GM12801 (cell line): ENCODE results near the gene LSM3.

ENCODE experiments used
- TF ChIP-seq, protein P1 (sequence below): IDR thresholded peaks from one replicate; pipeline ENCODE4 v1.5.1; 2011; ENCODE audit warnings: control low read depth; ENCODE audit not compliant: insufficient read length; ENCODE audit errors: extremely low read depth

The LSM3 gene

GRCh38 chr3:14224895-14225294 is 46.3 kb downstream of the LSM3 start:
- TF ChIP-seq, protein P1, sequence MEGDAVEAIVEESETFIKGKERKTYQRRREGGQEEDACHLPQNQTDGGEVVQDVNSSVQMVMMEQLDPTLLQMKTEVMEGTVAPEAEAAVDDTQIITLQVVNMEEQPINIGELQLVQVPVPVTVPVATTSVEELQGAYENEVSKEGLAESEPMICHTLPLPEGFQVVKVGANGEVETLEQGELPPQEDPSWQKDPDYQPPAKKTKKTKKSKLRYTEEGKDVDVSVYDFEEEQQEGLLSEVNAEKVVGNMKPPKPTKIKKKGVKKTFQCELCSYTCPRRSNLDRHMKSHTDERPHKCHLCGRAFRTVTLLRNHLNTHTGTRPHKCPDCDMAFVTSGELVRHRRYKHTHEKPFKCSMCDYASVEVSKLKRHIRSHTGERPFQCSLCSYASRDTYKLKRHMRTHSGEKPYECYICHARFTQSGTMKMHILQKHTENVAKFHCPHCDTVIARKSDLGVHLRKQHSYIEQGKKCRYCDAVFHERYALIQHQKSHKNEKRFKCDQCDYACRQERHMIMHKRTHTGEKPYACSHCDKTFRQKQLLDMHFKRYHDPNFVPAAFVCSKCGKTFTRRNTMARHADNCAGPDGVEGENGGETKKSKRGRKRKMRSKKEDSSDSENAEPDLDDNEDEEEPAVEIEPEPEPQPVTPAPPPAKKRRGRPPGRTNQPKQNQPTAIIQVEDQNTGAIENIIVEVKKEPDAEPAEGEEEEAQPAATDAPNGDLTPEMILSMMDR = no peak

- TF ChIP-seq, protein P1 = no peak
These were observed 46.8 kb downstream of the LSM3 start for GRCh38 chr3:14225421-14225820.

GRCh38 chr3:14227856-14228255 is 49.2 kb downstream of the LSM3 start:
- TF ChIP-seq, protein P1 = no peak

DNA sequence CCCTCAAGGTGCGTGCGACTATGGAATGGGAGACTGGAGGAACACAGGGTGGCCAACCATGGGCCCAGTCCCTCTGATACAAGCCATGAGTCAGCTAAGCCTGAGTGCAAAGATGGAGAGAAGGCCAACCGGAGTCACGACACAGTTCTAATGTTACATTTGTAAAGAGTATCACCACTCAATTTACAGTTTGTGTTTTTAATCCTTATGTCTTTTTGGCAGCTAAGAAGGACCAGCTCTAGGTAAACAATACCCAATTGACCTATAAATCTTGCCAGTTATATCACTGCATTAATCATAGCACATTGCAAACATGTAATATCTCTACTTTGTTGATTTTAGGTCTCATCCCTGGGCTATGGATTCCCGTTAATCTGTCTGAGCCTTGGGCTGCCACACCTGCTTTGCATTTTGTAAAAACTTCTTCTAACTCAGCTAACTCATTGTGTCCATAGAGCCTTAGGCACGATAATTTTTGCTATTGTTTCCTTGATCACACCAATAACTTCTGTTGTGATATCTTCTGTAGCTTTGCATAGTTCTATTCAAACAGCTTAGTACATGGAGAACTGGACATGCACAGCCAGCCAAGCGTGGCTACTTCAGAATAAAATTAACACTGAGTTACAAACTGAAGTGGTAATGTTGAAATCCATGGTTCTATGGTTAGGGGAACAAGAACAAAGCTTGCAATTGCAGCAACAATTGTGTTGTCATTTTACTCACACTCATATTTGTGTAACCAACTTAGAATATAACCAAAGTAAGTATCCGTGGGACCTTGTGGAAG is 50.3 kb downstream of the LSM3 start:
- TF ChIP-seq, protein P1 = no peak

- TF ChIP-seq, protein P1 = no peak
These were observed 52.1 kb downstream of the LSM3 start for GRCh38 chr3:14230729-14231128.

- TF ChIP-seq, protein P1 = no peak
These were observed 52.8 kb downstream of the LSM3 start for GRCh38 chr3:14231145-14231990.

GRCh38 chr3:14231998-14232501 is 53.4 kb downstream of the LSM3 start:
- TF ChIP-seq, protein P1 = no peak
